ENCODE results near the gene DIO3.

- TF ChIP-seq, protein P1, sequence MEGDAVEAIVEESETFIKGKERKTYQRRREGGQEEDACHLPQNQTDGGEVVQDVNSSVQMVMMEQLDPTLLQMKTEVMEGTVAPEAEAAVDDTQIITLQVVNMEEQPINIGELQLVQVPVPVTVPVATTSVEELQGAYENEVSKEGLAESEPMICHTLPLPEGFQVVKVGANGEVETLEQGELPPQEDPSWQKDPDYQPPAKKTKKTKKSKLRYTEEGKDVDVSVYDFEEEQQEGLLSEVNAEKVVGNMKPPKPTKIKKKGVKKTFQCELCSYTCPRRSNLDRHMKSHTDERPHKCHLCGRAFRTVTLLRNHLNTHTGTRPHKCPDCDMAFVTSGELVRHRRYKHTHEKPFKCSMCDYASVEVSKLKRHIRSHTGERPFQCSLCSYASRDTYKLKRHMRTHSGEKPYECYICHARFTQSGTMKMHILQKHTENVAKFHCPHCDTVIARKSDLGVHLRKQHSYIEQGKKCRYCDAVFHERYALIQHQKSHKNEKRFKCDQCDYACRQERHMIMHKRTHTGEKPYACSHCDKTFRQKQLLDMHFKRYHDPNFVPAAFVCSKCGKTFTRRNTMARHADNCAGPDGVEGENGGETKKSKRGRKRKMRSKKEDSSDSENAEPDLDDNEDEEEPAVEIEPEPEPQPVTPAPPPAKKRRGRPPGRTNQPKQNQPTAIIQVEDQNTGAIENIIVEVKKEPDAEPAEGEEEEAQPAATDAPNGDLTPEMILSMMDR (IDR thresholded peaks at IDR 0.05), result no peak
- TF ChIP-seq POLR2A (IDR thresholded peaks at IDR 0.05), result no peak
- no peak for TF ChIP-seq POLR2AphosphoS5 (IDR thresholded peaks at IDR 0.05)
- TF ChIP-seq EP300 (IDR thresholded peaks at IDR 0.05), result no peak
Measured at GRCh38 chr14:101539880-101540279, 21.4 kb upstream of the DIO3 start.
